ENCODE results near the gene SPATA13.

GRCh38 chr13:24172071-24172470 lies 11.6 kb downstream of the SPATA13 start:
- TF ChIP-seq POLR2A (IDR thresholded peaks at IDR 0.05; ENCODE audit: low read length) (no peak), GATA1 (IDR thresholded peaks at IDR 0.05; ENCODE audit: low read depth, low read length) (no peak)

Data from erythroblast (primary cell).